Suppressor macrophage treated with lipopolysaccharide for 4 hours (primary cell): Measurements from ENCODE around the gene ADAMTS18.
"Not testable (repeated sequence)": the region's sequence is repeated elsewhere in the genome, so short reads cannot be mapped to it uniquely, and the experiment has no call there.

Source experiments
- DNase-seq: peaks from one replicate; pipeline ENCODE4 v3.0.0-alpha.2; 2020

ADAMTS18 gene

DNA sequence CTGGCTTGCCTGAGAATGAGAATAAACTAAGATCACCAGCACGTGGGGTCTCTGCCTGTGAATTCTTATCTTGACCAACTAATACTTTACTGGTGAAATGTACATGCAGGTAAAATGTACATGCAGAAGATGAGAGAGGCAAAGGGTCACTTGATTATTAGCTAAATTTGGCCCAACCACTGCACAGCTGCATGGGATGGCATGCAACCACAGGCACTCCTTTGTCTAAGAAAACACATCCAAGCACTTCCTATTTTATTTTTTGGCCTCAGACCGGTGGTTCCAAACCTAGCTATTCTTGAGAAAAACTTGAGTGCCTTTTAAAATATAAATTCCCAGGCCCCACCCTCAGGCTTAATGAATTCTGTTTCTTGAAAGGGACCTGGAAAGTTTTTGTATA is 157.7 kb downstream of the ADAMTS18 start:
- DNase-seq = no peak

DNA sequence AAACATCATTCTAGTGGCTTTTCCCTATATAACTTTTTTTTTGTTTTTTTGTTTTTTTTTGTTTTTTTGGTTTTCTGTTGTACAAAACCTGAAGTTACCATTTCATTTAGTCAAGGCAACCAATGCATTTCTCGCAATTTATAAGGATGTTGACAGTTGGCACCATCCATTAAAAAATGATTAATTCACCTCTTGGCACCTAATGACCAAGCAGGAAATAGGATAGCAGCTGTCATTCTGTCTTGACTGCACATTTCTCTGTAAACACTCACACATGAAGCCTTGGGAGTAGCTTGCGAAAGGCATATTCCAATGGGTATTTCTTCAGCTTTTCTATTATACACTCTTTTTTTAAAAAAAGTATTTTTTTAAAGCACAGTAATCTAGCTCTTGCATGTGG is 158.2 kb downstream of the ADAMTS18 start:
- no peak for DNase-seq

DNA sequence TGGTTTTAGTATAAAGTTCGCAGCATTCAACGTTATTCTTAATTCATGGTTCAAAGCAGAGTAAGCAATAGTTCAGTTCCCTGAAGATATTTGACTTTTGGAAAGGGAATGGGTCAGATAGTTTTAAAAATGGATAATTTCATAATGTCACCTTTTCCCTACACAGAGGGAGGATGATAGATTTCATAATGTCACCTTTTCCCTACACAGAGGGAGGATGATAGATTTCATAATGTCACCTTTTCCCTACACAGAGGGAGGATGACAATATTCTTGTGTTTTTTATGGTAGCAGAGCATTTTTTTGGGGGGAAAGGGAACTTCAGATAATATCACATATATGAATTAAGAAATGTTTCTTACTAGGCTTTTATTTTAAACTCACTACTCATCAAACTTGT is 159.5 kb downstream of the ADAMTS18 start:
- DNase-seq = not testable (repeated sequence)

DNA sequence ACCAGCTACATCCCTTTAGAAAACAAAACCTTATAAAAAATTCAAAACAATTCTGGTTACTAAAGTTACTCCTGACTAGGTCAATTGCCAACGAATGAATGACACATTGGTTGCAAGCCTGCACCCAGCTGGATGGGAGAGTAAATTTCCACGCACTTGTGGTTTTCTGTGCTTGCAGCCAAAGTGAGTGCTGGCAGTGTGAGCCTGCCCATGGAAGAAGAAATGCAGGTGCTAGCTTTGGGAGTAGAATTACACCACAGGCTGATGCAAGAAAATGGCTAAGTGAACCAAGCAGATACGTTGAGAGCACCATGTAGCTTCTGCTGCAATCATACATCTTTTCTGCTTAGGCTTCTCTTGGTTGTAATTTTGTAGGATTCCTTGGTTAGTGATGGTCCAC is 161.0 kb downstream of the ADAMTS18 start:
- DNase-seq = no peak

- DNase-seq = no peak
Observed at GRCh38 chr16:77271532-77272426, 163.1 kb downstream of the ADAMTS18 start.

GRCh38 chr16:77266185-77266584 is 168.6 kb downstream of the ADAMTS18 start:
- not testable (repeated sequence) for DNase-seq

DNA sequence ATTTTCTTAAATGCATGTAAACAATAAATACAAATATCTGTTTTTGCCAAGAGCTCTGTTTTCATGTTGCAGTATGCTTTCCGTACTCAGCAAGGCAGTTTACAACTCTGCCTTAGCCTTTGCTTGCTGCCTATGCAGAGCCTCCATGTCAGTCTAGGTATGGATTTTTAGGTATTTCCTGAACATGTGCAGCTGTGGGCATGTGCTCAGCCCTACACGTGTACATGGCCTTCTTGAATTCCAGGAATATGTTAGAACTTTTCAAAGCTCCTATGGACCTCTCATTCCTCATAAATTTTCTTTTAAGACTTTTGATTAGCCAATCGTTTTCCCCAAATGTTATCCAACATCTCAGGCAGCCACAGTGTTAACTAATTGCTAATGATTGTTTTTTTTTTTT is 171.9 kb downstream of the ADAMTS18 start:
- no peak for DNase-seq

GRCh38 chr16:77250400-77250799 is 184.4 kb downstream of the ADAMTS18 start:
- no peak for DNase-seq

- DNase-seq = no peak
Observed at GRCh38 chr16:77246150-77246549, 188.7 kb downstream of the ADAMTS18 start.

GRCh38 chr16:77242471-77242870 is 192.4 kb downstream of the ADAMTS18 start:
- DNase-seq = not testable (repeated sequence)

DNA sequence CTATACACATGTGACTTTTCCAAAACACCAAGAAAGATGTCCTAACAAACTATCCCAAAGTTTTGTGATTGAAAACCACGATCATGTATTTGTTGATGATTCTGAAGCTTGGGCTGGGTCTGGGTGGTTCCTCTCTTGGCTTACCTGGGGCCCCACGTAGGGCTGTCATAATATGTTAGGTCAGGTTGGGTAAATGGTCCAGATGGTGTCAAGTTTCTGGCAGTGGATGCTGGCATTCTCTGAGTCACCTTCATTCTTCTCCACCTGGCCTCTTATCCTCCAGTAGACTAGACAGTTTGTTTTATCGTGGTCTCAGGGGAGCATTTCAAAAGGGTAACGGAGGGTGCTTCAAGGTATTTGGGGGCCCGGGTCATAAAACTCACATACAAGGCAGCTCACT is 196.2 kb downstream of the ADAMTS18 start:
- no peak for DNase-seq

GRCh38 chr16:77236063-77236511 is 198.7 kb downstream of the ADAMTS18 start:
- DNase-seq = peak; percentile 90

DNA sequence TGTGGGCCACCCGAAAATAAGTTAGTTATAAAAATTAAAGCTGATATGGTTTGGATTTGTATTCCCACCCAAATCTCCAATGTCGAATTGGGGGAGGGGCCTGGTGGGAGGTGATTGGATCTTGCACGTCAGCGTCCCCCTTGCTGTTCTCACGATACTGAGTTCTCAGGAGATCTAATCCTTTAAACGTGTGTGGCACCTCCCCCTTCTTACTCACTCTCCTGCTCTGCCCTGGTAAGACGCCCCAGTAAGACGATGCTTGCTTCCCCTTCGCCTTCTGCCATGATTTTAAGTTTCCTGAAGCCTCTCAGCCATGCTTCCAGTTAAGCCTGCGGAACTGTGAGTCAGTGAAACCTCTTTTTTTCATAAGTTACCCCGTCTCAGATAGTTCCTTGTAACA is 200.2 kb downstream of the ADAMTS18 start:
- no peak for DNase-seq

DNA sequence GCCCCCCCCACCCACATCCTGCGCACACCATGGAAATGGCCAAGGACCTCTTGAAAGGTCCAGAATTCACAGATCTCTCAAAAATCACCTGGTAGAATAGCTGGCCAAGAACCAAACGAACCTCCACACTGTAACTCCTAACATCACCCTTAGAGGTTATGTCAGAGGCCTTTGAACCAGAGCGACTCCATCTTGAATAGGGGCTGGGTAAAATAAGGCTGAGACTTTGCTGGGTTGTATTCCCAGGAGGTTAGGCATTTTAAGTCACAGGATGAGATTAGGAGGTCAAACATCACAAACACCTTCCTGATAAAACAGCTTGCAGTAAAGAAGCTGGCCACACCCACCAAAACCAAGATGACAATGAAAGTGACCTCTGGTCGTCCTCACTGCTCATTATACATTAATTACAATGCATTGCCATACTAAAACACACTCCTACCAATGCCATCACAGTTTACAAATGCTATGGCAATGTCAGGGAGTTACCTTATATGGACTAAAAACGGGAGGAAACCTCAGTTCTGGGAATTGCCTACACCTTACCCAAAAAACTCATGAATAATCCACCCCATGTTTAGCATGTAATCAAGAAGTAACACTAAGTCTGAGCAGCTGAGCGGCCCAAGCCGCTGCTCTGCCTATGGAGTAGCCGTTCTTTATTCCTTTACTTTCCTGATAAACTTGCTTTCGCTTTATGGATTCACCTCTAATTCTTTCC is 200.9 kb downstream of the ADAMTS18 start:
- DNase-seq = no peak
